Measurements from ENCODE around the gene VCL.

DNA sequence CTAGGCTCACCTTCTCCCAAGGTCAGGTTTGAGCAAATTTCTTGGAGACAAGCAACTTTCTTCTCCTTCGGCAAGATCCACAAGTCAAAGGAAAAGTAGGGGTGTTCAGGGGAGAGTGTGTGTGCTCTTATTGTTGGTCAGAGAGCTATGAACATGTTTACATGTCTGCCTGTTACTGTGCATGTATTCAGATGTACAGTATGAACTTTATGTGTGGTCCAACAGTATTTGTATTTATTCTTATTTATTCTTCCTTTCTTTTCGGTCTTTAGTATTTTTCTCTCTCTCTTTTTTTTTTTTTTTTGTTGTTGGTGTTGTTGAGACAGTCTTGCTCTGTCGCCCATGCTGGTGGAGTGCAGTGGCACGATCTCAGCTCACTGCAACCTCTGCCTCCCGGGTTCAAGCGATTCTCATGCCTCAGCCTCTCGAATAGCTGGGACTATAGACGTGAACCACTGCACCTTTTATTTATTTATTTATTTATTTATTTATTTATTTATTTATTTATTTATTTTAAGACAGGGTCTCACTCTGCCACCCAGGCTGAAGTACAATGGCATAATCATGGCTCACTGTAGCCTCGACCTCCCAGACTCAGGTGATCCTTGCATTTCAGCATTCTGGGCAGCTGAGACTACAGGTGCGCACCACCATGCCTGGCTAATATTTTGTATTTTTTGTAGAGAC is 48.8 kb upstream of the VCL start:
- TF ChIP-seq, protein P1, sequence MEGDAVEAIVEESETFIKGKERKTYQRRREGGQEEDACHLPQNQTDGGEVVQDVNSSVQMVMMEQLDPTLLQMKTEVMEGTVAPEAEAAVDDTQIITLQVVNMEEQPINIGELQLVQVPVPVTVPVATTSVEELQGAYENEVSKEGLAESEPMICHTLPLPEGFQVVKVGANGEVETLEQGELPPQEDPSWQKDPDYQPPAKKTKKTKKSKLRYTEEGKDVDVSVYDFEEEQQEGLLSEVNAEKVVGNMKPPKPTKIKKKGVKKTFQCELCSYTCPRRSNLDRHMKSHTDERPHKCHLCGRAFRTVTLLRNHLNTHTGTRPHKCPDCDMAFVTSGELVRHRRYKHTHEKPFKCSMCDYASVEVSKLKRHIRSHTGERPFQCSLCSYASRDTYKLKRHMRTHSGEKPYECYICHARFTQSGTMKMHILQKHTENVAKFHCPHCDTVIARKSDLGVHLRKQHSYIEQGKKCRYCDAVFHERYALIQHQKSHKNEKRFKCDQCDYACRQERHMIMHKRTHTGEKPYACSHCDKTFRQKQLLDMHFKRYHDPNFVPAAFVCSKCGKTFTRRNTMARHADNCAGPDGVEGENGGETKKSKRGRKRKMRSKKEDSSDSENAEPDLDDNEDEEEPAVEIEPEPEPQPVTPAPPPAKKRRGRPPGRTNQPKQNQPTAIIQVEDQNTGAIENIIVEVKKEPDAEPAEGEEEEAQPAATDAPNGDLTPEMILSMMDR (IDR thresholded peaks at IDR 0.05): no peak
- TF ChIP-seq ELF1 (IDR thresholded peaks at IDR 0.05) (no peak), MXI1 (IDR thresholded peaks at IDR 0.05; ENCODE audit: low read depth, low read length) (no peak), YY1 (IDR thresholded peaks at IDR 0.05; ENCODE audit: low read depth) (no peak), GATA2 (CRISPR knock-in tag; IDR thresholded peaks at IDR 0.05) (no peak), RAD21 (IDR thresholded peaks at IDR 0.05; ENCODE audit: low read length) (no peak), POLR2AphosphoS5 (IDR thresholded peaks at IDR 0.05; ENCODE audit: low read depth, low read length) (no peak), TAF1 (IDR thresholded peaks at IDR 0.05; ENCODE audit: borderline replicate concordance, low read depth, low read length) (no peak)
- TF ChIP-seq, protein P2, sequence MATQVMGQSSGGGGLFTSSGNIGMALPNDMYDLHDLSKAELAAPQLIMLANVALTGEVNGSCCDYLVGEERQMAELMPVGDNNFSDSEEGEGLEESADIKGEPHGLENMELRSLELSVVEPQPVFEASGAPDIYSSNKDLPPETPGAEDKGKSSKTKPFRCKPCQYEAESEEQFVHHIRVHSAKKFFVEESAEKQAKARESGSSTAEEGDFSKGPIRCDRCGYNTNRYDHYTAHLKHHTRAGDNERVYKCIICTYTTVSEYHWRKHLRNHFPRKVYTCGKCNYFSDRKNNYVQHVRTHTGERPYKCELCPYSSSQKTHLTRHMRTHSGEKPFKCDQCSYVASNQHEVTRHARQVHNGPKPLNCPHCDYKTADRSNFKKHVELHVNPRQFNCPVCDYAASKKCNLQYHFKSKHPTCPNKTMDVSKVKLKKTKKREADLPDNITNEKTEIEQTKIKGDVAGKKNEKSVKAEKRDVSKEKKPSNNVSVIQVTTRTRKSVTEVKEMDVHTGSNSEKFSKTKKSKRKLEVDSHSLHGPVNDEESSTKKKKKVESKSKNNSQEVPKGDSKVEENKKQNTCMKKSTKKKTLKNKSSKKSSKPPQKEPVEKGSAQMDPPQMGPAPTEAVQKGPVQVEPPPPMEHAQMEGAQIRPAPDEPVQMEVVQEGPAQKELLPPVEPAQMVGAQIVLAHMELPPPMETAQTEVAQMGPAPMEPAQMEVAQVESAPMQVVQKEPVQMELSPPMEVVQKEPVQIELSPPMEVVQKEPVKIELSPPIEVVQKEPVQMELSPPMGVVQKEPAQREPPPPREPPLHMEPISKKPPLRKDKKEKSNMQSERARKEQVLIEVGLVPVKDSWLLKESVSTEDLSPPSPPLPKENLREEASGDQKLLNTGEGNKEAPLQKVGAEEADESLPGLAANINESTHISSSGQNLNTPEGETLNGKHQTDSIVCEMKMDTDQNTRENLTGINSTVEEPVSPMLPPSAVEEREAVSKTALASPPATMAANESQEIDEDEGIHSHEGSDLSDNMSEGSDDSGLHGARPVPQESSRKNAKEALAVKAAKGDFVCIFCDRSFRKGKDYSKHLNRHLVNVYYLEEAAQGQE (IDR thresholded peaks at IDR 0.05; ENCODE audit: low read depth, low read length): no peak
- TF ChIP-seq, protein P3, sequence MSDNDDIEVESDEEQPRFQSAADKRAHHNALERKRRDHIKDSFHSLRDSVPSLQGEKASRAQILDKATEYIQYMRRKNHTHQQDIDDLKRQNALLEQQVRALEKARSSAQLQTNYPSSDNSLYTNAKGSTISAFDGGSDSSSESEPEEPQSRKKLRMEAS (IDR thresholded peaks at IDR 0.05; ENCODE audit: low read depth): no peak
- TF ChIP-seq, protein P4, sequence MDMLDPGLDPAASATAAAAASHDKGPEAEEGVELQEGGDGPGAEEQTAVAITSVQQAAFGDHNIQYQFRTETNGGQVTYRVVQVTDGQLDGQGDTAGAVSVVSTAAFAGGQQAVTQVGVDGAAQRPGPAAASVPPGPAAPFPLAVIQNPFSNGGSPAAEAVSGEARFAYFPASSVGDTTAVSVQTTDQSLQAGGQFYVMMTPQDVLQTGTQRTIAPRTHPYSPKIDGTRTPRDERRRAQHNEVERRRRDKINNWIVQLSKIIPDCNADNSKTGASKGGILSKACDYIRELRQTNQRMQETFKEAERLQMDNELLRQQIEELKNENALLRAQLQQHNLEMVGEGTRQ (IDR thresholded peaks at IDR 0.05; ENCODE audit: borderline replicate concordance, low read depth, low read length): no peak

Measured in SK-N-SH (cell line).